Left lobe of liver (tissue), 2 donors: ENCODE data around the gene EPB41L2. TPM values are rescaled to one million over a fixed set of nuclear protein-coding genes. Genes with fewer than 3 reads are reported as not detected.

Source experiments
- ATAC-seq: fragments of 200-7000 bp; cut with Tn5 transposase; one replicate; pipeline ENCODE4 v1.9.1; 2020; ENCODE audit warnings: mild to moderate bottlenecking, moderate library complexity
- DNase-seq: peaks from one replicate; pipeline ENCODE4 v3.0.0-alpha.2; 2020; ENCODE audit warnings: low spot score
- total RNA-seq: library from RNA; stranded (reverse); gene quantifications from one replicate; pipeline ENCODE4 v1.2.1, GENCODE V29; 2021
- donor health status: DM: no; HTN: no; CAD: no; lungs with moderate emphysema.
- donor health status: DM: no; HTN: yes; CAD: no.

Gene EPB41L2
- total RNA-seq, 1 donor from 2014 or later, result 18.7 TPM

DNA sequence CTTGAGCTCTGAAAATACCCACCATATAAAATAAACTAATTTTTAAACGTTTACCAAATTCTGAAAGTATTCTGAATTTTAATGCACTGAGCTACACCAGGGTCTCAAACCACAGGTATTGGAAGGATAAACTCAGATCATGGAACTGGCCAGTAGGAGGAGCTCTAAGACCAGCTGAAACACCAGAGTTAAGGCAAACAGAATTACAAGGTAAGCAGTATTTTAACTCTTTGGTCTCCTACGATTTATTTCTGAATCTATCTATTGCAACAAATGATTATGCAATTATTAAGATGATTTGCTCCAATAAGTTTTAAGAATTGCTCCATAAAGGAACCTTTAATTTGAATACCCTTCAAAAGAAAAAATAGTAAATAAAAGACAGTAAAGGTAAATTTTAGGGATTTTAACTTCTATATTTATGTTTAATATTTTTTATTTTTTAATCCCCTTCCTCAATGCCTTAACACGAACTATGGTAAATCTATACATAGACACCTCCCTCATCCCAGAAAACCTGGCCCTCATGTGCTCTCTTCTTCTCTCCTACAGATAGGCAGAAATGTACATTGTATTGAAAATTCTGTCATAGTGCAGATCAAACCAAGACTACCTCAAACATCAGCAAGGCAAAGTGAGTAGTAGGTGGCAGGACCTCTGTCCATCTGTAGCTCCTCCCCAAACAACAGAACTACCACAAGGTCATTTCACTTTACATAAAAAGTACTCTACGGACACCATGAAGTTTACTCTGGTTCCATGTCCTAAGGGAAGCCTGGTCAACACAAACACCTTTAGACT, 177.5 kb downstream of the EPB41L2 start:
- peak; percentile 99 for ATAC-seq
- DNase-seq, result peak; percentile 68

DNA sequence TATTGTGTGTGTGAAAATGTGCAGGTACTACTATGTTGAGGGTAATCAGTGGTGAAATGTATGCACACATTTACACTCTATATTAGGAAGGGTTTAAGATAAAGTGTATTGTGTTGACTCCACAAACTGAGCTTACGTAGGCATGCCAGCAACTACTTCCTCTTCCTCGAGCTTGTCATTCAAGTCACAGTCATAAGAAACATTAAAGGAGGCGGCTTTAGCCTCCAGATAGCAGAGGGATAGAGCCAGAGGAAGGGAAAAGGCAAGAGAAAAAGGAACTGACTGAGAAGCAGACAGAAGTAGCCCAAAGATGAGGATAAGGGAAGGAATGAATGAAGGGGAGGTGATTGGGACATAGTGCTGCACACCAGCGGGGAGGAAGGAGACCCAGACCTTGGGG, 180.7 kb downstream of the EPB41L2 start:
- DNase-seq (no peak), ATAC-seq (peak; percentile 29)

DNA sequence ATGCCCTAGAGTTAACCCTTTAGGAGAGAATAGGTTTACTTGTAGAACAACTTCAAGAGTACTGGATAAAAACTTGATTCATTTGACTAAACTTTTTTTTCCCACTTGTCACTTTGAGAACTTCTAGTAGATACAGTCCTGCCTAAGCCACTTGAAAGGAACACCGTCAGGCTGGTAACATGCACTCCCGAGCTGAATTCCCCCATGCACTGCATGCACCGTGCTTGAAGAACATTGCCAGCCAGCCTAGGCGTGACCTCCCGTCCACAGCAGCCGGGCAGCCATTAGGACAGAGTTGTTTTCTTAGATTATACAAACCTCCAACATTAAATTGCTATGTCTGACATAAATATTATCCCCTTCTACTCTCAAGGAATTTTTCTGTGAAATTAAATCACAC, 183.2 kb downstream of the EPB41L2 start:
- ATAC-seq (no peak), DNase-seq (no peak)

DNA sequence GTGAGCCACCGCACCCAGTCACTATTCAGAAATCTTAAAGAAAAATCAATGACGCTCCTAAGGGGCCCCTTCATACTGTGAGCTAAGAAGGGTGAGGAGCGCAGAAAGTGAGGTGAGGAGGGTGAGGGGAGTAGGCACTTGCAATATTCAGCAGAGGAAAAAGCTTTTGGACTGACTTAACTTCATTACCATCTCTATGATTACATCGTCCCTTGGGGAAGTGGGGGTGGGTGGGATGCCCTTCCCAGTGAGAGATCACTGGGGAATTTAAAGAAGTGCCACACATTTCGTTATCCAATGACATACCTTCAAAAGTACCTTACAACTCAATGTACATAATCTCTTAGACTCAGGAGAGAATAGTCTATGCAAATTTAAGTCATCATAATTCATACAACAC, 189.3 kb downstream of the EPB41L2 start:
- DNase-seq (no peak), ATAC-seq (no peak)

DNA sequence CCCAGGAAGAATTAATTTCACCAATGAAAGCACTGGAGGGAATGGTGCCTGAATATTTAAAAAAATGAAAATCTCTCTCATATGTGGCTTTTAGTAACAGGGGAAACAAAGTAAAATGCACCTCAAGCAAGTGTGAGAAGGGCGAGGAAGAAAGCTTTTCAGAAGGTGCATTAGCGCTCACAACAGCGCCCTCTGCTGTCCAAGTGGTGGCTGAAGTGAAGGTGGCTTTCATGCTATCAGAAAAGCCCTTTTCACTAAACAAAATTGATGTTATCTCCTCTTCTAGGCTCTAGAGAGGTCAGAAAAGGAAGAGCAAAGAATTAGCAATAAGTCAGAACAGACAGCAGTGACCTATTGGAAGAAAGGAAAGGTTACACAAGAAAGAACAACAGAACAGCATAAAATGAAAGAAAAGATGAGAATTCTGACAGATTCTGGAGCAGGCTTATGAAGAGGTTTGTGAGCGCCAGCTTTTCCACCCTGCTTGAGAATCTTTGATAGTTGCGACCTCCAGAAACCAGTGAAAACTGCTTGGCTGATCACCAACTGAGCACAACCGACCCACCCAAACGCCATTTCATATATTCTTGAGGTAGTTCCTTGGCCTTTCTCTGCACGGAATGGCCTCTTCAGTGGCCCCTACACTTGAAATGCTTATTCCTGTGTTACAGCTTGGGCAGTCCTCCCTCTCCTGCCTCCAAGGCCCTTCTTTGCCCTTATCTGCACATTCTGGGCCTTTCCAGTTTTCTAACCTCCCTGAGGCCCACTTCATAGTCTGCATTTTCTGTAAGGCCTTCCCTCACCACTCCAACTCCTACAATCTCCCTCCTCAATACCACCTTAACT, 190.6 kb downstream of the EPB41L2 start:
- DNase-seq (peak; percentile 67), ATAC-seq (peak; percentile 96)

DNA sequence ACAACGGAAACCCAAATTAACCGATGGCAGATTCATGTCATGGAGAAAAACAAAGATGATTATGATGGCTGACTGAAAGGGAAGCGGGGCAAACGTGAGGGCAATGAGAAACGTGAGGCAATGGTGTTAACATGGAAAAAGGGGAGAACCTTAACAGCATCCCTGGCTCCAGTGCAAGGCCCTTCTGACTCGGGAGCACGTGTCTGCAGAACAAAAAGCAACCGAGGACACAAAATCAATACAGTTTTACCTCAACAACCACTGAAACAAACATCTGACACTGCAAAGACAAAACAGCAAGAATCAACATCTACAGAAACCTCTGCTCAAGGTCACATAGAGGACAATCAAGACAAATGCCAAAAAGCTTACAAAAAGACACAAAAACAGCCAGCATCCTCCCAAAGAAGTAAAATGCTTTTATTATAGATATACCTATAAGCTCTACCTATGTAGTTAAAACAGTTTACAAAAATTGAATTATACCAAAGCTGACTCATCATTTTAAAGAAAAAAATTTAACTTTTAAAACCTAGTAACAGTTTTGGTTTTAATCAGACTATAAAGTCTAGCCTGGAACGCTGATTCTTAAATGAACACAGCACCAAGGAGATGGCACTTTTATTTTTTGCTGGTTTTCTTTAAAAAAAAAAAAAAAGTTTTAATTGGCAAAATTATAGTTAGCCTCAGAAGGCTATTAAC, 192.7 kb downstream of the EPB41L2 start:
- no peak for DNase-seq
- no peak for ATAC-seq

DNA sequence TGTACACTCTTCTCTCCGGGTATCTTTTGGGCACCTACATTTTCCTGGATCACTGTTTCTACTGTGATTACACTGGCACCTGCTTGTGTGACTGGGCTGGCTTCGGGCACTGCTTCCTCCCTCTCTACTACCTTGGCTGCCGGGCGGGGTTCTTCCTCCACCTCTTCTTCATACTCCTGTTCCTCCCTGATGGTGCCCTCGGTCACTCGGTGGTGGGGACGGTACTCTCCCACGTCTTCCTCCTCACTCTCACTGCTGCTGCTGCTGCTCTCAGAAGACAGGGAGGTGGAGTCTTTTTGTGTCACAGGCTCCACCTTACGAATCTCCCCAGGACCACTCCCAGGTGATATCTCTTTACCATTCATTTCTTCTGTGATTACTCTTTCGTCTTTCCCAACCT, 193.4 kb downstream of the EPB41L2 start:
- DNase-seq, result no peak
- ATAC-seq, result no peak

DNA sequence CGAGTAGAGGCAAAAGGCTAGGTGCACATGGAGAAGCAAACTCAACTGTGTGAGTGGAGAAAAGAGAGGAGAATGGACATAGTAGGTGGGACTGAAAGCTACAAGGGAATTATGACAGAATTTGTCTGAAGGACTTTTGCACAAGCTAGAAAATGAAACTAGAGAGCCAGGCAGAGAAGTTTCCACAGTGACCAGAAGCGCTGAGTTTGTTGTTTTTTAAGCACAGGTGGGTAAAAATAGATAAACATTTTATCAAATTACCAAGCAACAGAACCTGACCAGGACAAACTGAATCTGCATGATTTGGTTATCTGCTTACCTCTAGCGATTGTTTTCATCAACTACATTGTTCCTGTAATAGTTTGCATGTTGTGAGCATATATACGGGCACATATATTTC, 197.3 kb downstream of the EPB41L2 start:
- DNase-seq (no peak), ATAC-seq (no peak)

DNA sequence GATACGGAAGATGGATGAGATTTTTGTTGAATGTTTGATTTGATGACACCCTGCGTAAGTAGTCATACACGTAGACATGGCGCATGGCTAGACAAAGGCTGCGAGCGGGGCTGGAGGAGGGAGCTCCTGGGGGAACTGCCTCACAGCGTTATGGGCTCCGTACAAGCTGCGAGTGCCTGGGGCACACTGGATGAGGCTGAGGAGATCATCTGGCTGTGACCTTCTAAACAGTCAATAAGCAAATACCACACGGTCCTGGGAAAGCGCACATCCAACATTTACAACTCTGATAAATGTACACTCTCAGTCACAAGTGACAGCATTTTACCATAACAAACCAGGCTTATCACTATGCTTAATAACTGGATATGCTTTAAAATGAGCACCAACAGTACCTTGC, 198.7 kb downstream of the EPB41L2 start:
- DNase-seq, result no peak
- peak; percentile 75 for ATAC-seq

DNA sequence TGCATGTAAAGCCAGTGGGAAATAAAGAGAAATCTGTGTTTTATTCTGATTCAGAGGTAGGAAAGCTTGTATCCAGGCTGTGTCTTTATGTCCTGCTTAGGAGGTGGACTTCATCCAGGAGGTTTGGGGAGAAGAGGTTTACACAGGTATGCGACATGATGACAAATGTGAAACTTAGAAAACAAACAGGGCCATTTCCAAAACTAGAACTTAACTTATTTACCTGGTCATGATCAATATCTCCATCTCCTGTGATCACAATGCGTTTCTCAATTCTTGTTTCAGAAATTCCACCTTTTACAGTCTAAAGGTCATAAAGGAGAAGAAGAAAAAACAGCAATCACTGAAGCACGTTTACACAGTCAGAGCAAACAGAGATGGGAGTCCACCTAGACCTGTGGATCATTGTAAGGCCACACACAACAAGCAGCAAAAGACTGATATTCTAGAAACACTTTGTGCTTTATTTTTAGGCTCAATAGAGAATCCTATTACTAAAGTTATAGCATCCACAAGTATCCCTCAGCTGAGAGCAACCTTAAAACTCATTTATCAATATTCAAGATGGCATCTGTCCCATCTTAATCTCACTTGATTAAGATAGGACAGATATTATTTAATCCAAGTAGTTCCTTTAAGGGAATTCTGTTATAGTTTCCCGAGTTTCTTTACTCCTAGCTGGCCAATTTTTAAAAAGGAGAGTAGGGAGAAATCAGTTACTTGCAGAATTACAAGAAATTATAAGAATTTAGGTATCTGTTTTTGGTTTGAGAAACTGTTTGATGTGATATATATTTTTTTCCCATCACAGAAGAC, 199.4 kb downstream of the EPB41L2 start:
- DNase-seq (no peak), ATAC-seq (peak; percentile 92)

DNA sequence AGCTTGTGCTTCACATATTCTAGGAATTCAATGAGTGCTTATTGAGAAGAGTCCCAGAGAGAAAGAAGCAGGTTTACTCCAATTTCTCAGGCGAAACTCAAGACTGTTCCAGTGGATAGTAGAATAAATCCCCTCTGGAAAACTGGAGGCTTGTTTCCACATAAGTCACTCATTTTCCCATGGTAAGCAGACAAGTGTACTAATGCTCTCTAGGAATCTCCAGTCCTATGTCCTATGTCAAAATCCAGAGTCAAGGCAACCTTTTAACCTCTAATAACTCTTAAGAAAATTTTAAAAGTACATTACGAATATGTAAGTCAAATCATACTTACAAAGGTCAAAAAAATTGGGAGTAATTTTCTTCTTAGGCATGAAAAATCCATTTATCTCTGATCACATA, 200.7 kb downstream of the EPB41L2 start:
- ATAC-seq (no peak), DNase-seq (no peak)

DNA sequence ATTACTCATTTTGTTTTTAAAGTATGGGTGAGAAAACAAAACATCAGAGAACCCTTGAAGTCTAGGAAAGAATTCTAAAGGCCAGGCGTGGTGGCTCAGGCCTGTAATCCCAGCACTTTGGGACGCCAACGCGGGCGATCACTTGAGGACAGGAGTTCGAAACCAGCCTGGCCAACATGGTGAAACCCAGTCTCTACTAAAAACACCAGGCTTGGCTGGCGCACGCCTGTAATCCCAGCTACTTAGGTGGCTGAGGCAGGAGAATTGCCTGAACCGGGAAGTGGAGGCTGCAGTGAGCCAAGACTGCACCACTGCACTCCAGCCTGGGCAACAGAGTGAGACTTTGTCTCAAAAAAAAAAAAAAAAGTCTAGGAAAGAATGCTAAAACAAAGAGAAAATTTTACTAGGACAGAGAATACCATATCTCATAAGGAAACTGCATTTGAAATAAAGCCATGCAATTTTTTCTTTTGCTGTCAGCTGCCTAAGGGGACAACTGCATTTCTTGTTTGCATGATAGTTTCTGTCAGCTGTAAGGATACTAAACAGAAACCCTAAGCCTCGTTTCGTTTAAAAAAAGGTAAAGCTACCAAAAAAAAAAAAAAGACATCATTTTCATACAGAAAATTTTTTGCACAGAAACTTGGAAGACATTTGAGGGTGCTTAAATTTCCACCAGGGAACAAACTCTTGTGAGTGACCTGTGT, 203.7 kb downstream of the EPB41L2 start:
- no peak for DNase-seq
- no peak for ATAC-seq

DNA sequence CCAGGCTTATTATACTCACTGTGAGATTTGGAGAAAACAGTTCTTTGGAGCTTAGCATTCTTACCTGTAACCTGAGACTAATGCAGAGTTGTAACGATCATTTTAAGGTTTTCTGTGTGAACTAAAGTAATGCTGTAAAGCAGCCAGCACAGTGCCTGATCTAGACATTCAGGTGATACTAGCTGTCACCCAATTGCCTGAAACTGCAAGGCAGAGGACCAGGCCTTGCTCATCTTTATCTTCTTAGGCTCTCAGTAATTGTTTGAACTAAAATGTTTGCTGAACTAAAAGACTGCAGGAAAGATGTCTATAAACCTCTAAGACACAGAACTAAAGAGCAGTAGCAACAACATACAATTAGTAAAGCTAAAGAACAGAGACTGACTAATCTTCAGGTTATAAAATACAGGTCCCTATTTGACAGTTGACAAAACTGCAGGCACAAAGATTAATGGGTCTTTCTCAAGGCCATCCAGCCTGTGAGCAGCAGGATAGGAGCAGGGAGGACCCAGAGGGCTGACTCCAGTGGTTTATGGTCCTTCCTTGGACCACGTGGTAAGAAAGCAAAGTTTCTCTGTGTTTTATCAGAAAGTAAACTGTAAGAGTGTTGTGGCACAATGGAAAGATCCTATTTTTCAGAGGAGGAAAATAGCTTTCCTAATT, 204.4 kb downstream of the EPB41L2 start:
- DNase-seq (no peak), ATAC-seq (no peak)

DNA sequence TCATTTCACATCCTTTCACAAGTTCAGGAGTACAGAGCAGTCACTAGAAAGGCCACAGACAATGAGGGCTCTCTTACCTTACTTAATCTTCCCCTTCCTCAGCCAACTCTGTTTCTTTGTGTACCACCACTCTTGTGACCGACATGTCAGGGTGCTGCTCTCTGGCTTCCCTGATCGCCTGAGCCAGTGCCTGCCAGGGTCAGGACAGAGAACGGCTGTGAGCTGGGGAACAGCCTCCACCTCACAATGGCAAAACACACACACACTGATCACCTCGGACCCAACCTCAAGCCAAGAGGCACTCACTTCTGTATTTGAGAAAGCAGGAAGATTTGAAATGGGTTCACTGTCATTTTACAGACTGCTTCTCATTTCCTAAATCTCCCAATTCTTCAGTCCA, 205.0 kb downstream of the EPB41L2 start:
- DNase-seq, result no peak
- peak; percentile 34 for ATAC-seq

DNA sequence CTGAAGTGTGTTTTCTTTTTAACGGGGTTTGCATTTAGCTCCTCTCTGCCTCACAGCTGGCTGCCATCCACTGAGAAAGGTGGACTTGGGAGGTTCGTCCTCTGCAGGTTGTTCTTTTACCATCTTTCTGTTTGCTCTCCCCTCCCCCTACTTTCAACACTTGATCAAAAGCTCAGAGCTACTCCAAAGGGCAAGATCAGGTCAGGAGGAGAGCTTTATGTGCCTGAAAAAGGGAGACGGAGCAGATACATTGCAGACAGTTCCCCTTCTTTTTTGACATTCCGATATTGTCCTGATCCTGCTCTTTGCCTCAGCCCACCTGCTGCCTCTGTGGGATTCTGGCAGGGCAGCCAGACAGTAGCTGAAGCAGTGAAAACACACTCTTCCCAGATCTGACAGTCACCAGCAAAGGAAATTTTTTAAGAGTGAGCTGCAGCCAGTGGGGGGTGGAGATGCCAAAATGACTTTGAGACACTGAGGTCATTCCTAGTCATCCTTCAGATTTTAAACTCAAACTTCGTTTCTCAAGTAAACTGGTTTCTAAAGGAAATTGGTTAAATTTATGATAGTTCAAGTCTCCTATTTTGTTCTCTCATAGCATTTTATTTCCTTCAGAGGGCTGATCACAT, 209.4 kb downstream of the EPB41L2 start:
- DNase-seq (peak; percentile 76), ATAC-seq (peak; percentile 84)

DNA sequence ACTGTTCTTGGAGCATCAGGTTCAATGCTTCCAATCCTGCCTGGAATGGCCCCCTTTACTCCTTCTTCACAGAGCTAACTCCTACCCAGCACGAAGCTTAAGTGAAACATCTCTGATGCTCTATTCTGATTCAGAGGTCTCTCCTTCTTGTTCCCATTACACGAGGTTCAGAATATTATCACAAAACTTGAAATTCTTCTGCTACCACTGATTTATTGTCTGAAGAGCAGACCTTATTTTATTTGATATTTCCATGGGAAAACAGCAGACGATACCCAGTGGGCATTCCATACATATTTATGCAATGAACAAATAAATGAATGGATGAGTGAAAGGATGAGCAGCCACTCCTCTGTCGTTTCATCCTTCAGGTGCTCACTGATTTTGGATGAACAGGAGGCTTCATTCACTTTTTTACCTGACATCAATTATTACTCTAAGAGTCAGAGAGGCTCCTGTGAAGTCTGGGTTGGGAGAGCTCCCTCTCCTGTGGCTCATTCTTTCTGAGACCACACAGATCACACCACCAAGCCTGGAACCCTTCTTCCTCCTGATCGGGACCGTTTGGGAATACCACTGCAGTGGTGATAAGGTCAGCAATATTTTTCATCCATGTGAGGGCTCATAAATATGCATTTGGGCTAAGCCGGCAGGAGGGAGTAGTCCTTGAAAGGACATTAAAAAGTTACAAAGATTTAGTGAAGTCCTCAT, 210.0 kb downstream of the EPB41L2 start:
- ATAC-seq (peak; percentile 27), DNase-seq (no peak)

DNA sequence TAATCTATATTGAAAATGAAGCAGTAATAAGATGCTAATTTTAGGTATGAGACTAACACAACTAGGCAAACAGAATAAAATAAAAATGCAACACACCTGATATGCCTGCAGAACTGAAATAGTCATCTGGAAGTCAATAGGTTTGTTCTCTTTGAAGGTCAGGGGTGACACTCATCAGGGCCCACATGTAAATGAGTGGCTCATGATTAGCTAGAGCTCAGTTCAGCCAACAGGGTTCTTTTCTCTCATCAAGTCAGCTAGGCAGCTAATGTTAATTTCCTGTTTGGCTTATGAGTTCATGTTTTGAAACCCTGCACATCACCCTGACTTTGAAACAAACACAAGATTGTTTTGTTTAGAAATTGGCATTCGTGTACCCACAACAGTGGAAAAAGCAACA, 212.0 kb downstream of the EPB41L2 start:
- DNase-seq (no peak), ATAC-seq (no peak)

DNA sequence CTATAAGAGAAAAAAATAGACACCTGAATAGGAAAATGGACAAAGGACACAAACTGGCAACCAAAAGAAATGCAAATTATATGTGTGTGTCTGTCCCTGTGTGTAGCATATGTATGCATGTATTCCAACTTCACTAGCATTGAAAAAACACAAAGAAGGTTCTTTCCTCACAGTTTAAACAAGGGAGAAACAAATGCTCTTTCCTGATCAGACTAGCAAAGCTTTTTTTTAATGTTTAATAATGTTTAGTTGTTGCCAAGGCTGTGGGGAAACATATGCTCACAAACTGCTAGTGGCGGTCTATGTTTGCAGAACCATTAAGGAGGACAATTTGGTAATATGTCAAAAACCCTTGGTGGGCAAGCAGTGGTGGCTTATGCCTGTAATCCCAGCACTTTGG, 213.5 kb downstream of the EPB41L2 start:
- ATAC-seq, result peak; percentile 49

More for the DNA sequence above, 213.5 kb downstream of the EPB41L2 start:
- DNase-seq, result no peak
